NCI-H146 treated with DMSO at 0.1 percent for 48 hours (cell line): ENCODE measurements around the gene CCDC185.
"Not testable (repeated sequence)": the region's sequence is repeated elsewhere in the genome, so short reads cannot be mapped to it uniquely, and the experiment has no call there.

Experiments
- DNase-seq: peaks from one replicate; lab custom pipeline; 2025; ENCODE audit not compliant: unreplicated experiment; lab: John Stamatoyannopoulos, UW

Gene CCDC185

GRCh38 chr1:223394242-223394641, 1.0 kb downstream of the CCDC185 start:
- DNase-seq, result no peak

- no peak for DNase-seq
Observed at GRCh38 chr1:223394706-223395105, 1.5 kb downstream of the CCDC185 start.

- not testable (repeated sequence) for DNase-seq
Observed at GRCh38 chr1:223399393-223399792, 6.2 kb downstream of the CCDC185 start.

DNA sequence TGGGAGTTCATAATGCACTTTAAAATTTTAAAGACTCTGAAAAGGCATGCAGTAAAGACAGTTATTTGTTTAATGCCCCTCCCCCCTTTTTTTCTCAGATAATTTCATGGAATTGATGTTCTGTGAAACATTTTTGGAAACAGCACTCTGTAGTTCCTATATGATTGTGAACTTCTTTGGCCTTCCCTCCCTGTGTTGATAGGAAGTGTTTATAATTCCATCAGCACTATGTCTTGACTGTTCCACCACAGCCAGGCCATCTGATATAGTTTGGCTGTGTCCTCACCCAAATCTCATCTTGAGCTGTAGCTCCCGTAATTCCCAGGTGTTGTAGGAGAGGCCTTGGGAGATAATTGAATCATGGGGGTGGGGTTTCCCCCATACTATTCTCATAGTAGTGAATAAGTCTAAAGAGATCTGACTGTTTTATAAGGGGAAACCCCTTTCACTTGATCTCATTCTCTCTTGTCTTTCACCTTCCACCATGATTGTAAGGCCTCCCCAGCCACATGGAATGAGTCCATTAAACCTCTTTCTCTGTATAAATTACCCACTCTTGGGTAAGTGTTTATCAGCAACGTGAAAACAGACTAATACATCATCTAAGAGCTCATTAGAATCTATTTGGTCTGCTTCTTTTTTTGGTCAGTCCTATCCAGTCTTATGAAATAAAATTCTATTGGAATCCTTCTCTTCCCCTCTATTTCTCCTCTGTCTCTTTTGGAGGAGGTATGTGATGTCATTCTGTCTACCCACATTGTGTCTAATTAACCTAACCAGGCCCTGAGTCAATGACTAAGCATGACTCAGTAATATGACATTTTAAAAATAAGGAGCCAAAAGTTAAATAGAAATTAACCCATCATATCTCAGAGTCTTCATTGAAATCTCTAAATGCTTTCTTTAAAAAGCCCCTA, 8.9 kb downstream of the CCDC185 start:
- DNase-seq, result no peak

DNA sequence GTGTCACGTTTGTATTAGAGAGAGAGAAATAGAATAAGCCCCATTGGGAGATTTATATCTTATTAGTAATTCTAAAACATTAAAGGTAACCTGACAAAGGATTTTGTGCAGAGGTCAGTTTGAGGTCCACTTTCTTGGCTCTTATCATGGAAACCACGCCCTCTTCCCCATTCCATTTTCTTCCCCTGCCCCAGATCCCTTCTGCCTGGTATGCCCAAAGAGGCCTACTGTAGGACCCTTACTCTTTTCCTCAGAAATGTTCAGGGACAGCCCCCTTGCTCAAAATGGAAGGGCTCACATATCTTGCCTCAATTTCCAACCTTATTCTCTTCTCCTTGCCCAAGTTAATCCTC, 9.6 kb downstream of the CCDC185 start:
- DNase-seq, result no peak

- DNase-seq, result no peak
Observed at GRCh38 chr1:223403184-223403815, 10.1 kb downstream of the CCDC185 start.

DNA sequence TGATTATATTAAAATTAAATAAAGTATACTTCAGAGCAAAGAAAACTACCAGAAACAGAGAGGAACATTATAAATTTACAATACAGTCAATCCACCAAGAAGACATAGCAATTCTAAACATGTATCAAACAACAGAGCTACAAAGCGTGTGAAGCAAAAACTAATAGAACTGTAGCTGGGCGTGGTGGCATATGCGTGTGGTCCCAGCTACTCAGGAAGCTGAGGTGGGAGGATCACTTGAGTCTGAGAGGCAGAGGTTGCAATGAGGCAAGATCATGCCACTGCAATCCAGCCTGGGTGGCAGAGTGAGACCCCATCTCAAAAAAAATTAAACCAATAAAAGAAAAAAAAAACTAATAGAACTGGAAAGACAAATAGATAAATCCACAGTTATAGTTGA, 12.3 kb downstream of the CCDC185 start:
- no peak for DNase-seq

GRCh38 chr1:223410036-223410435, 16.8 kb downstream of the CCDC185 start:
- no peak for DNase-seq

GRCh38 chr1:223411309-223411708, 18.1 kb downstream of the CCDC185 start:
- no peak for DNase-seq

DNA sequence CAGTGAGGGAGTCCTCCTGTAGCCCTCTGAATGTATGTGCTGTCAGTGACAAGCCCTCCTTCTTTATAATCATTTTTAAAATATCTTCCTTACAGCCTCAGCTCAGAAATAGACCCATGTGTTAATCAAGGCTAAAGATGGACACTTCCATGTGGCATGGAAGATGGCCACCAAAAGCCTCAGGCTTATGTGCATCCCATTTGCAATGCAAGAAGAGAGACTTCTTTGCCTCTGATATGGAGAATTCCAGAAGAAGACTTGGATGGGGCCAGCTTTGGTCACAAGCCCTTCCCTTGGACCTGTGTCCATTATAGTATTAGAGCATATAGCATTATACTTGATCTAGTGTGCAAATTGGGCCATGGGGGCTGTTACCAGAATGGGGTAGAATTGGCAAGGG, 18.5 kb downstream of the CCDC185 start:
- no peak for DNase-seq

- no peak for DNase-seq
Observed at GRCh38 chr1:223413216-223413615, 20.0 kb downstream of the CCDC185 start.

- no peak for DNase-seq
Observed at GRCh38 chr1:223417444-223417843, 24.2 kb downstream of the CCDC185 start.

GRCh38 chr1:223417903-223418663, 24.9 kb downstream of the CCDC185 start:
- no peak for DNase-seq

DNA sequence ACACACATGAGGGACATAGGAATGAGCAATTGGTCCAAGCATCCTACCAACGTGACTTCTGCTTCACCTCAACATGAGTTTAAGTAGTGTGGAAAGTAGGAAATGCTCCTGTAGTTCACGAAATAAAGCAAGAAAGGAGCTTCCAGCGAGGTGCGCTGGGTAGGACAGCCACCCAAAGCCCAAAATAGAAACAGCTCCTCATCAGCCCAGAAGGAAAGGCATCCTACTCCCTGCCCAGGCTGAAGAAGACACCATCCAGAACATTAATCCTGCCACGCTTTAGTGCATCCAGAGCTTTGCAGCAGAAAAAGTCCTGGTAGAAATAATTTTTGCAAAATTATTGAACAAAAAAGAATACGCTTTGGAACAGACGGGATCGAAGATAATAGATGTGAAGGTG, 25.9 kb downstream of the CCDC185 start:
- DNase-seq, result no peak

GRCh38 chr1:223419561-223419960, 26.3 kb downstream of the CCDC185 start:
- DNase-seq, result no peak

- no peak for DNase-seq
Observed at GRCh38 chr1:223421025-223421424, 27.8 kb downstream of the CCDC185 start.

DNA sequence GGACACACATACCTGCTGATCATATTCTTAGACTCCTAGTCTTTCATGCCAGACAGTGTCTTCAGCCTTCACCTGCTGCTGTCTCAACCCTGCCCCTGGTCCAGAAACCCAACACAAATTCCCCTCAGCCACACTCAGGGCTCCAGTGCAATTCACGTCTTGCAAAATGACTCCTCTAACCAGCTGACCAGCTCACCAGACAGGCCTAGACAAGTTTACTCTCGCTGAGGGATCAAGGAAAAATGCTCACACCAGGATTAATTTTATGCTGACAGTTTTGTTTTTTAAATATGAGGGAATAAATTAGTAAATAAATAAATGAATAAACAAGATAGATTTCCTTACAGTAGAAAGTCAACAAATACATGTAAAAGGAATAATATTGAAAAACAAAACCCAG, 28.5 kb downstream of the CCDC185 start:
- no peak for DNase-seq

DNA sequence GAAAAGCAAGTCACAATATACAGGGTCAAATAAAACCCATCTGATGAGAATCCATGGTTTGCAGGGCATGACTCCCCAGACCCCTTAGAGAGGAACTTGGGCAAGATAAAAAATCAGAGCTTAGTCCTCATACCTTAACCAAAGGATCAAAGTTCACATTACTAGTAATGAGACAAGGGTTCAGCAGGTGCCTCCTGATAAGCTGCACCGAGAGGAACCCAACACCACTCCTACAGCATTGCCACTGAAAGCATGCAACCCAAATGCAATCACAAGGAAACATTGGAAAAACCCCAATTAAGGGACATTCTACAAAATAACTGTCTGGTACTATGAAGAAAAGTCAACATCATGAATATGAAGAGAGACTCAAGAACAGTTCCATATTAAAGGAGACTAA, 29.7 kb downstream of the CCDC185 start:
- no peak for DNase-seq

- no peak for DNase-seq
Observed at GRCh38 chr1:223423641-223424233, 30.5 kb downstream of the CCDC185 start.

GRCh38 chr1:223425550-223425949, 32.3 kb downstream of the CCDC185 start:
- DNase-seq, result no peak

DNA sequence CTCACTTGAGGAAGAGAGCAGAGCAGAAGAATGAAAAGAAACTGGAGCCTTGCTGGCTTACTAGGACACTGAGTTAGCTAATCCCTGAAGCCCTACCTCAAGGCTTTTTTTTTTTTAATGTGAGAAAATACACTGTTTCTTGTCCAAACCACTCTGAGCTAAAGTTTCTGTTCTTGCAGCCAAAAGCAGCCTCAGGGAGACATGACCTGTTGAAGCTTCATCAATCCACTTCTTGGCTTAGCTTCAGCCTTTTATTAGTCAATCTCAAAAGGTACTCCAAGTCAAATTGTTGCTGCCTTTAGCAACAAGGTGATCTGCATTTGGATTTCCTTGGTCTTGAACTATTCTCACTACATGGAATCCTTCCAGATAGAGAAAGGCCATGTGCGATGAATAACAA, 33.7 kb downstream of the CCDC185 start:
- DNase-seq, result no peak
